ENCODE data around the gene HOXC10.

GRCh38 chr12:54014377-54015017 is 29.6 kb downstream of the HOXC10 start:
- TF ChIP-seq FOXM1 (IDR thresholded peaks at IDR 0.05; ENCODE audit: borderline replicate concordance) = no peak
- no peak for TF ChIP-seq SP1 (IDR thresholded peaks at IDR 0.05)
- no peak for TF ChIP-seq NFRKB (IDR thresholded peaks at IDR 0.05)
- no peak for TF ChIP-seq HDGF (IDR thresholded peaks at IDR 0.05; ENCODE audit: borderline replicate concordance)

All from HEK293T (cell line).